Natural killer cell treated with Interleukin-12 subunit alpha and Interleukin-12 subunit beta and Interleukin-15 and Interleukin-18, amount 100 ng/mL, for 72 hours (primary cell): ENCODE results near the gene PRDM11. TPM values are rescaled to one million over a fixed set of nuclear protein-coding genes. Genes with fewer than 3 reads are reported as not detected.
"Not testable (repeated sequence)": the region's sequence is repeated elsewhere in the genome, so short reads cannot be mapped to it uniquely, and the experiment has no call there.

ENCODE experiments used
- ATAC-seq, 2 donors: fragments of 150-1000 bp; cut with Tn5 transposase in 1 of 2; sonication (Bioruptor Pico), chemical (Tn5 transposase) in 1 of 2; 2 replicates each; pipeline ENCODE4 v1.10.0; 2021
- DNase-seq: peaks from one replicate; pipeline ENCODE4 v3.0.0; 2022; ENCODE audit warnings: low spot score
- H3K27ac Mint-ChIP-seq, 2 donors: 1 replicate in 1 of 2; 2 replicates in 1 of 2; pipeline ENCODE4 v1.8.0; 2022; ENCODE audit warnings: mixed read lengths in 2 of 2, mild to moderate bottlenecking in 1 of 2, moderate library complexity in 1 of 2
- H3K27me3 Mint-ChIP-seq, 2 donors: 1 replicate in 1 of 2; 2 replicates in 1 of 2; pipeline ENCODE4 v1.8.0; 2022; ENCODE audit warnings: mixed read lengths in 2 of 2
- H3K36me3 Mint-ChIP-seq: one replicate; pipeline ENCODE4 v1.8.0; 2022; ENCODE audit warnings: mixed read lengths
- H3K4me1 Mint-ChIP-seq, 2 donors: 1 replicate in 1 of 2; 2 replicates in 1 of 2; pipeline ENCODE4 v1.8.0; 2022; ENCODE audit warnings: low read depth in 2 of 2, mixed read lengths in 2 of 2, mild to moderate bottlenecking in 1 of 2
- H3K4me3 Mint-ChIP-seq: one replicate; pipeline ENCODE4 v1.8.0; 2022; ENCODE audit warnings: mixed read lengths
- H3K9me3 Mint-ChIP-seq: 2 replicates; pipeline ENCODE4 v1.8.0; 2022; ENCODE audit warnings: mixed read lengths
- total RNA-seq, 2 donors: library from RNA; stranded (reverse); gene quantifications; one replicate each; pipeline ENCODE4 v1.2.3, GENCODE V29; 2022

Gene PRDM11
- total RNA-seq, 2 donors from 2014 or later, result 3.5 to 6.6 TPM

DNA sequence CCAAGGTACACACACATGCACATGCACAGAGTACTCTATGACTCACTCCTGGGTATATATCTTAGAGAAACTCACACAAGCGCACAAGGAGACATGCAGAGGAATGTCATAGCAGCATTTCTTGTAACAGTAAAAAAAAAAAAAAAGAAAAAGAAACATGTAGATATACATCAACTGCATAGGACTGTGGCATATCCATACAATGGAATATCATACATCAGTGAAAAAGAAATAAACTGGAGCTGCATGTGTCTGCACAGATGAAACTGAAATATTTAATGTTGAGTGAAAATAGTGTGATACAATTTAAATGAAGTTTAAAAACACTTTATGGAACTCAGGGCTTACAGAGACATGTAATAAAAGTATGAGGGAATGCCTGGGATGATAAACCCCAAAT, 93.3 kb downstream of the PRDM11 start:
- H3K4me3 Mint-ChIP-seq, result no peak overlapping the region
- H3K36me3 Mint-ChIP-seq, result no peaks in the 10 kb centered on the region
- DNase-seq (no peak), ATAC-seq (no peak)
- no peak overlapping the region for H3K27ac Mint-ChIP-seq
- H3K4me1 Mint-ChIP-seq, result no peaks in the 10 kb centered on the region
- H3K9me3 Mint-ChIP-seq, result no peaks in the 10 kb centered on the region
- peaks cover 15 to 25% of the 10 kb centered on the region in 2 donors for H3K27me3 Mint-ChIP-seq

DNA sequence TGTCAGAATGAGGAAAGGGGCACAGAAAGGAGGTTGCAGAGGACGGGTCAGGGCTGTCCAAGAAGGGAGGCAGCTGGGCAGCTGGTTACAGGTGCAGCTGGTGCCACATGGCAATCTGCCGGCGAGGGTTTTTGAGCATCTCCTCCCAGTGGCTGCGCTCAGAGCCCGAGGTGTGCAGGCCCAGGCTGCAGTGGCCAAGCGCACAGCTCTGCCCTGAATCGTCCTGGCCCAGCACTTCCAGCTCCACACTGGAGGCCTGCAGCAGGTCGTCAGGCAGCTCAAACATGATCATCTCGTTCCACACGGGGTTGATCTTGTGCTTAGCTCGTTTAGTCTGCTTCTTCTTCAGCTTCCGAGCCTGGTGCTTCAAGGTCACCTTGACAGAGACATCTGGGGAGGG, 97.5 kb downstream of the PRDM11 start:
- peak; percentile 20 to 26 for ATAC-seq
- Mint-ChIP-seq H3K27me3 (peaks cover under 1 to 8% of the 10 kb centered on the region in 2 donors), H3K36me3 (no peaks in the 10 kb centered on the region), H3K9me3 (no peaks in the 10 kb centered on the region), H3K4me3 (no peak overlapping the region), H3K27ac (no peak overlapping the region), H3K4me1 (no peaks in the 10 kb centered on the region)
- DNase-seq, result no peak

DNA sequence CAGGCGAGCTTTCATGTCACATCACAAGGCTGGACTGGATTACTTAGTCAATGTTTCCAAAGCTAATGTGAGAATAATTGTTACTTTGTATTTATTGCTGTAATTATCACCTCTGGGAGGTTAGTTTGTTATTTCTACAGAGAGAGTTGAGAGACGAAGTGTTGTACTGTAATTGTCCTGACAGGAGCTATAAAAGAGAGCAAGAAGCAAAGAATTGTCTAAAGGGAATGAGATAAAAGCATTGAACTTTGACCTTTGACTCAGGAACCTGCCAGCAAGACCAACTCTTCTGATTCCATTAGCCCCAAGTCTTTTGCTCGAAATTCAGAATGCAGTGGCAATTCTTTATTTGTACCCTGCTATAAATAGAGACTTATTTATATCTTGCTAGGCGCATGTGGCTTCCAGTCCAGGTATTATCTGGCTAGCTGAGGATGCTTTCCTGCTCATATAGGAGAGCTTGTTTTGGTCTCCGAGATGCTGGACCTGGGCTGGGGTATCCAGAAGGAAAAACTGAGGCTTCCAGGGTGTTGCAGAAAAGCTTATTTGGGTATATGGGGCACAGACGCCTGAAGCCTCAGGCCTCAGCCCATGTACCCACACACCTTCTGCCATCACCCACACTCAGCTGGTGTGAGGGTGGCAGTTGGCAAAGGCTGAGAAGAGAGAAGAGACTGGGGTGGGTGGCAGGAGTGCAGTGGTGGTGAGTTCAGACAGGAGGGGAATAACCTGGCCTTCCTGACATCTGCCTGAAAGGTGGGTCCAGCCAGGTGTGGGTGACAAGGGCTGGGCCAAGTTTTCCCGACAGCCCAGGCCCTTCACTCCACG, 99.0 kb downstream of the PRDM11 start:
- Mint-ChIP-seq H3K4me3 (no peak overlapping the region), H3K4me1 (no peaks in the 10 kb centered on the region), H3K9me3 (no peaks in the 10 kb centered on the region), H3K36me3 (no peaks in the 10 kb centered on the region), H3K27me3 (peaks cover 6 to 8% of the 10 kb centered on the region in 2 donors), H3K27ac (no peak overlapping the region)
- DNase-seq, result no peak
- no peak for ATAC-seq

DNA sequence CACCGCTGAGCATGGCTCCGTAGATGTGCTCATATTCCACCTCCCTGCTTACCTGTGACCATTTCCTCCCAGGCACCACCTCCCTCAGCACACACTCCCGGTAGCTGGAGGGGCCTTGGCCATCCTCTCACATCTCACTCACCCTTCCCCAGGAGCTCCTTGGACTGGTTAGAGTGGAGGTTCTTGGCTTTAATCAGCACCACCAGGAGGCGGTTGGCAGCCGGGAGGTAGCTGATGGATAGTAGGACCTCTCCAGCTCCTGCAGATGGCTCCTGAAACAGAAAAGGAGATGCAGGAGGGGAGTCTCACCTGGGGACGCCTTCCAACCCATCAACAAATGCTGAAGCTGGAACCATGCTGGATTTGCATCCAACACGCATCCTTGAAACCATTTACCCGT, 99.8 kb downstream of the PRDM11 start:
- H3K4me1 Mint-ChIP-seq, result no peaks in the 10 kb centered on the region
- H3K4me3 Mint-ChIP-seq, result no peak overlapping the region
- no peak overlapping the region for H3K27ac Mint-ChIP-seq
- ATAC-seq (no peak), DNase-seq (no peak)
- H3K36me3 Mint-ChIP-seq, result no peaks in the 10 kb centered on the region
- H3K9me3 Mint-ChIP-seq, result no peaks in the 10 kb centered on the region
- peaks cover 6 to 8% of the 10 kb centered on the region in 2 donors for H3K27me3 Mint-ChIP-seq

DNA sequence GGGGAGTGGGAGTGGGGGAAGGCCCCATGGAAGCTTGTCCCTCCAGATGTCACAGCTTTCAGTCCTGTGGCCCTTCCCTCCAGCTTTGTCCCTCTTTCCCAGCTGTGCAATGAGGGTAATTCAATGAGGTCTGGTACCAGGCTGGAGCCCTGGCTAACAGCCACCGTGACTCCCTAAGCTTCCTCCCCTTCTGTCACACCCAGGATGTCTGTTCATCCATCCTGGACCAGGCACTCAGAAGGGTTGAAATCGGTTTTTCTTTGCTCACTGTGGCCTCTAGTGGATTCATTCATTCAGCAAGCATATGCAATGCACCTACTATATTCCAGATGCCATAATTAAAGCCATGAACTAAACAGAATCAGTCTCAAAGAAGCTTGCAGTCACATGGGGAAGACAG, 101.0 kb downstream of the PRDM11 start:
- Mint-ChIP-seq H3K36me3 (no peaks in the 10 kb centered on the region), H3K9me3 (no peaks in the 10 kb centered on the region), H3K4me3 (no peak overlapping the region), H3K4me1 (no peaks in the 10 kb centered on the region), H3K27ac (no peak overlapping the region), H3K27me3 (peaks cover 6 to 11% of the 10 kb centered on the region in 2 donors)
- DNase-seq (no peak), ATAC-seq (no peak)

GRCh38 chr11:45248501-45249011, 102.1 kb downstream of the PRDM11 start:
- no peak for ATAC-seq
- no peak overlapping the region for H3K4me3 Mint-ChIP-seq
- H3K27me3 Mint-ChIP-seq, result peaks cover 6 to 11% of the 10 kb centered on the region in 2 donors
- no peaks in the 10 kb centered on the region for H3K36me3 Mint-ChIP-seq
- DNase-seq, result no peak
- no peaks in the 10 kb centered on the region for H3K9me3 Mint-ChIP-seq
- no peaks in the 10 kb centered on the region for H3K4me1 Mint-ChIP-seq
- no peak overlapping the region for H3K27ac Mint-ChIP-seq

DNA sequence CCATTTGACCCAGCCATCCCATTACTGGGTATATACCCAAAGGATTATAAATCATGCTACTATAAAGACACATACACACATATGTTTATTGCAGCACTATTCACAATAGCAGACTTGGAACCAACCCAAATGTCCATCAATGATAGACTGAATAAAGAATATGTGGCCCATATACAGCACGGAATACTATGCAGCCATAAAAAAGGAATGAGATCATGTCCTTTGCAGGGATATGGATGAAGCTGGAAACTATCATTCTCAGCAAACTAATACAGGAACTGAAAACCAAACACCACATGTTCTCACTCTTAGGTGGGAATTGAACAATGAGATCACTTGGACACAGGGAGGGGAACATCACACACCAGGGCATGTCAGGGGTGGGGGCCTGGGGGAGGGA, 102.9 kb downstream of the PRDM11 start:
- not testable (repeated sequence) for H3K4me3 Mint-ChIP-seq, DNase-seq
- H3K27me3 Mint-ChIP-seq, result peaks cover 6 to 11% of the 10 kb centered on the region in 2 donors

GRCh38 chr11:45250035-45250718, 103.7 kb downstream of the PRDM11 start:
- H3K27me3 Mint-ChIP-seq, result peaks cover 6 to 11% of the 10 kb centered on the region in 2 donors
- DNase-seq, result no peak
- no peak overlapping the region for H3K4me3 Mint-ChIP-seq
- no peaks in the 10 kb centered on the region for H3K4me1 Mint-ChIP-seq
- no peaks in the 10 kb centered on the region for H3K36me3 Mint-ChIP-seq
- no peak overlapping the region for H3K27ac Mint-ChIP-seq
- no peaks in the 10 kb centered on the region for H3K9me3 Mint-ChIP-seq
- ATAC-seq, result no peak

More for the DNA sequence above, 102.9 kb downstream of the PRDM11 start:
- not testable (repeated sequence) for H3K4me1 Mint-ChIP-seq, H3K36me3 Mint-ChIP-seq, H3K9me3 Mint-ChIP-seq, ATAC-seq, H3K27ac Mint-ChIP-seq

GRCh38 chr11:45252134-45252856, 105.9 kb downstream of the PRDM11 start:
- Mint-ChIP-seq H3K36me3 (no peaks in the 10 kb centered on the region), H3K4me1 (no peaks in the 10 kb centered on the region), H3K9me3 (no peaks in the 10 kb centered on the region), H3K27me3 (peaks cover 17 to 18% of the 10 kb centered on the region in 2 donors), H3K4me3 (no peak overlapping the region), H3K27ac (no peak overlapping the region)
- ATAC-seq, result peak in 1 of 2 donors; percentile 64
- no peak for DNase-seq

DNA sequence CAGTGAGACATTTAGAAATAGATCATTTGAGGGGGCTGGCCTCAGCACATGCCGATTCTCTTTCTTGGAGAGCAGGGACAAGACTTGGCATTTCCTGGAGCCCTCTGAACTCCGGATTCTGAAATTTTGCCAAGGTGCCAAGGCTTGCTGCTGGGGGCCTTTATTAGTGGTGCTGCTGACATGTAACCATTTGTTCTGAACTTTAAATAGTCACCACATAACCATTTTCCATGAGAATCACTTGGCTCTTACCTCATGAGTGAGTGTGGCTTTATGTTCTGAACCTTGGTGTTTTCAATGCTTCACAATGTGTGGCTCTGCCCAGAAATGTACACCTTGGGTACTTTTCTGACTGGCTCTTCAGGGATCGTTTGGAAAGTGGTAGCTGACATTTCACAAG, 106.4 kb downstream of the PRDM11 start:
- no peaks in the 10 kb centered on the region for H3K9me3 Mint-ChIP-seq
- H3K4me1 Mint-ChIP-seq, result no peaks in the 10 kb centered on the region
- ATAC-seq, result no peak
- peaks cover 17 to 18% of the 10 kb centered on the region in 2 donors for H3K27me3 Mint-ChIP-seq
- DNase-seq, result no peak
- H3K27ac Mint-ChIP-seq, result no peak overlapping the region
- H3K36me3 Mint-ChIP-seq, result no peaks in the 10 kb centered on the region
- H3K4me3 Mint-ChIP-seq, result no peak overlapping the region

GRCh38 chr11:45253640-45254039, 107.2 kb downstream of the PRDM11 start:
- Mint-ChIP-seq H3K36me3 (no peaks in the 10 kb centered on the region), H3K9me3 (no peaks in the 10 kb centered on the region), H3K27me3 (peaks cover 18 to 24% of the 10 kb centered on the region in 2 donors), H3K4me3 (no peak overlapping the region), H3K4me1 (no peaks in the 10 kb centered on the region), H3K27ac (no peak overlapping the region)
- no peak for ATAC-seq
- DNase-seq, result no peak

DNA sequence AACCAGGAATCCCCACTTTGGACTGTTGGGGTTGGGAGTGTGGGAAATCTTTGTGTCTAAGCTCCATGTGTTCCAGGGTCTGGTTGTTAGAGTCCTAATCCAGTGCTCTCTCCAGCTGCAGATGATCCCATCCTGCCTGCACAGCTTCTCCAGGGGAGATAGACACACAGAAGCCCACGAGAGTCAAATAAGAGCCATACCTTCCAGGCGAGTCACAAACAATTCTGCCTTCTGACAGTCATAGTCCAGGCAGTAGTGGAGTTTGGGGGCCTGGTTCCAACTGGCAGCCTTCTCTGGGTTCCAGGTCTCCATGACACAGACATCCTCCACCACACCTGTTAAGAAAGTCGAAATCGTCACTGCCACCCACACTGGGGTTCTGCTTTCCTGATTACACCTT, 107.6 kb downstream of the PRDM11 start:
- Mint-ChIP-seq H3K9me3 (no peaks in the 10 kb centered on the region), H3K4me1 (no peaks in the 10 kb centered on the region), H3K4me3 (no peak overlapping the region), H3K27me3 (peaks cover 18 to 23% of the 10 kb centered on the region in 2 donors), H3K27ac (no peak overlapping the region), H3K36me3 (no peaks in the 10 kb centered on the region)
- ATAC-seq (no peak), DNase-seq (no peak)

DNA sequence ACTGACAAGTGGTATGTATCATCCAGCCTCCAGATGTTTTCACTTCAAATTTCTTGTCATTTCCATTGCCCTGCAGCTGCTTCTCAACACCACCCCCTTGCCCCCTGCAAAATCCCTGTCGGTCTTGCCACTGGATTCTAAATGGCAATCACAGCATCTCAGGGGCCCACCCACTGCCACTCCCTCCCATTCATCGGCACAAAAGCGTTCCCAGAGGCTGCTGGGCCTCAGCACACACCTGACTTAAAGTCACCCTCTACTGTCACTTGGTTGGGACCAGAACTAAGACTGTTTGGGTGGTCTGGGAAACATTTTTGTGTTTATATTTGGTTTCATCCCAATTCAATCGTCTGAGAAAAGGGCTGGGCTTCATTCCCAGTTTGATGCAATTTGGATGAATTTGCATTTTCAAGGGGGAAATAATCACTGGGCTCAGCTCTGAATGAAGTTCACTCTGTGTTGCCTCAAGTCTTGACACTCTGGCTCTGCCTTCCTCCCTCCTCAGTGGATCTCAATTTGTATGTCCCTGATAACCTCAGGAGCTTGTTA, 112.6 kb downstream of the PRDM11 start:
- Mint-ChIP-seq H3K36me3 (no peaks in the 10 kb centered on the region), H3K9me3 (no peaks in the 10 kb centered on the region)

More for the DNA sequence above, 112.6 kb downstream of the PRDM11 start:
- H3K4me1 Mint-ChIP-seq, result no peaks in the 10 kb centered on the region
- H3K27ac Mint-ChIP-seq, result no peak overlapping the region
- no peak overlapping the region for H3K4me3 Mint-ChIP-seq
- H3K27me3 Mint-ChIP-seq, result peaks cover 17 to 25% of the 10 kb centered on the region in 2 donors
- no peak for ATAC-seq
- DNase-seq, result no peak
